Esophagus mucosa (tissue), 1 donor: ENCODE measurements around the gene ITGAD. TPM values are rescaled to one million over a fixed set of nuclear protein-coding genes. Genes with fewer than 3 reads are reported as not detected.

Experiments
- ATAC-seq: fragments of 200-7000 bp; cut with Tn5 transposase; one replicate; pipeline ENCODE4 v1.9.1; 2020
- total RNA-seq: library from RNA; stranded (reverse); gene quantifications from one replicate; pipeline ENCODE4 v1.2.4, GENCODE V29; 2023
- donor health status: DM: yes; HTN: yes; CAD: no.

The ITGAD gene
- total RNA-seq, 1 donor from 2014 or later = not detected

GRCh38 chr16:31365131-31365865 lies 27.8 kb upstream of the ITGAD start:
- no peak for ATAC-seq

GRCh38 chr16:31367853-31368252 lies 25.3 kb upstream of the ITGAD start:
- ATAC-seq = no peak

GRCh38 chr16:31371008-31371407 lies 22.1 kb upstream of the ITGAD start:
- ATAC-seq = peak; percentile 23

- ATAC-seq = peak; percentile 77
These were observed 21.3 kb upstream of the ITGAD start for GRCh38 chr16:31371619-31372484.

DNA sequence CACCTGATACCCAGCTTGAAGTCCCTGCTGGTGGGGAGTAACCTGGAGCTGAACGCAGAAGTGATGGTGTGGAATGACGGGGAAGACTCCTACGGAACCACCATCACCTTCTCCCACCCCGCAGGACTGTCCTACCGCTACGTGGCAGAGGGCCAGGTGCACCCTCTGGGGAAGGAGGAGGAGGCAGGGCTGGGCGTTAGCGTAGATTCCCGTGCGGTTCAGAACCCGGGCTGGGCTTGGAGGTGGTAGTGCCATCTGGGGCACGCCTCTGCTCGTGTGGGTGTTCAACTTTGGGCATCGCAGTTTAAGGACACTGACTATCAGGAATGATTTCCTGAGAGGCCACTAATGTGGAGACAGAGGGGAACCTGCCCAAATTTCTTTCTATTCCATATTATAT lies 19.9 kb upstream of the ITGAD start:
- no peak for ATAC-seq

DNA sequence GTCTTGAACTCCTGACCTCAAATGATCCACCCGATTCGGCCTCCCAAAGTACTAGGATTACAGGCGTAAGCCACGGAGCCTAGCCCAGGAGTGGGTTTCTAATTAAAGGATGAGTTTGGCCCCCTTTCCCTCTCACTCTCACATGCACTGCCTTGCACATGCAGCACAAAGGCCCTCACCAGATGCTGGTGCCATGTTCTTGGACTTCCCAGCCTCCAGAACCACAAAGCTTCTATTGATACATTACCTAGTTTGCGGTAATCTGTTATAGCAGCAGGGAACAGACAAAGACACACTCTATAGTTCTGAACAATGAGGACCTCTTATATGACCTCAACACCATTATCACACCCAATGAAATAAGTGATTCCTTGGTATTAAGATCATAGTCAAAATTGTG lies 17.9 kb upstream of the ITGAD start:
- ATAC-seq = no peak

DNA sequence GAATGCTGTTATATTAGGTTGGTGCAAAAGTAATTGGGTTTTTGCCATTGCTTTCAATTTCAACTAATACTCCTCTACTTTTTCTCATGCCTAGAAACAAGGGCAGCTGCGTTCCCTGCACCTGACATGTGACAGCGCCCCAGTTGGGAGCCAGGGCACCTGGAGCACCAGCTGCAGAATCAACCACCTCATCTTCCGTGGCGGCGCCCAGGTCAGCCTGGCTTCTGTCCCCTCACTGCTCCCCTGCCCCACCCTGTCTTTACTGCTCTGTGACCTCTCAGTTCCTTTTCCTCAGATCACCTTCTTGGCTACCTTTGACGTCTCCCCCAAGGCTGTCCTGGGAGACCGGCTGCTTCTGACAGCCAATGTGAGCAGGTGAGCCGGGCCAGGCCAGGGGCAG lies 16.4 kb upstream of the ITGAD start:
- ATAC-seq = no peak

GRCh38 chr16:31377210-31377903 lies 15.8 kb upstream of the ITGAD start:
- peak; percentile 19 for ATAC-seq

DNA sequence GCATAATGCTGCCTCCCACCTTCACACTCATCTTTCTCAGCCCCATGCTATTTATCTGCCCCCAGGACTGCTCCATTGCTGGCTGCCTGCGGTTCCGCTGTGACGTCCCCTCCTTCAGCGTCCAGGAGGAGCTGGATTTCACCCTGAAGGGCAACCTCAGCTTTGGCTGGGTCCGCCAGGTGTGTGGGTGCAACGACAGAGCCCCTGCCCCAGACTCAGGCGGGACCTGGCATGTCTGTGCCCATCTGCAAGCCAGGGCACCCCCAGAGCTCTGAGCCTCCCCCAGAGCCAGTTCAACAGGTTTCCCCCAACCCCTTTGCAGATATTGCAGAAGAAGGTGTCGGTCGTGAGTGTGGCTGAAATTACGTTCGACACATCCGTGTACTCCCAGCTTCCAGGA lies 12.9 kb upstream of the ITGAD start:
- ATAC-seq = peak; percentile 10

- peak; percentile 74 for ATAC-seq
These were observed 10.5 kb upstream of the ITGAD start for GRCh38 chr16:31382485-31383161.

DNA sequence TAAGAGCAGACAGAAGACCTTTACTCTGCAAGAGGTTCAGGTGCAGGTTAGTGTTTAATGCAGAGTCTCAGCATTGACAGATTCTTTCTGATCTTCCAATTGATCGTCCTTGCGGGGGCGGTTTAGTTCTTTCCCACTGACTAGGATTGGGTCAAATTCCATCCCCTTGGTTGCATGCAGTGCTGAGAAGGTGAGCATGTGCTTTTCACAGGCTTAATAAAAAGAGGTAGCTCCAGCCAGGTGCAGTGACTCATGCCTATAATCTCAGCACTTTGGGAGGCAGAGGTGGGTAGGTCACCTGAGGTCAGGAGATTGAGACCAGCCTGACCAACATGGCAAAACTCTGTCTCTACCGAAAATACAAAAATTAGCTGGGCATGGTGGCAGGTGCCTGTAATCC lies 7.5 kb upstream of the ITGAD start:
- ATAC-seq = peak; percentile 44

DNA sequence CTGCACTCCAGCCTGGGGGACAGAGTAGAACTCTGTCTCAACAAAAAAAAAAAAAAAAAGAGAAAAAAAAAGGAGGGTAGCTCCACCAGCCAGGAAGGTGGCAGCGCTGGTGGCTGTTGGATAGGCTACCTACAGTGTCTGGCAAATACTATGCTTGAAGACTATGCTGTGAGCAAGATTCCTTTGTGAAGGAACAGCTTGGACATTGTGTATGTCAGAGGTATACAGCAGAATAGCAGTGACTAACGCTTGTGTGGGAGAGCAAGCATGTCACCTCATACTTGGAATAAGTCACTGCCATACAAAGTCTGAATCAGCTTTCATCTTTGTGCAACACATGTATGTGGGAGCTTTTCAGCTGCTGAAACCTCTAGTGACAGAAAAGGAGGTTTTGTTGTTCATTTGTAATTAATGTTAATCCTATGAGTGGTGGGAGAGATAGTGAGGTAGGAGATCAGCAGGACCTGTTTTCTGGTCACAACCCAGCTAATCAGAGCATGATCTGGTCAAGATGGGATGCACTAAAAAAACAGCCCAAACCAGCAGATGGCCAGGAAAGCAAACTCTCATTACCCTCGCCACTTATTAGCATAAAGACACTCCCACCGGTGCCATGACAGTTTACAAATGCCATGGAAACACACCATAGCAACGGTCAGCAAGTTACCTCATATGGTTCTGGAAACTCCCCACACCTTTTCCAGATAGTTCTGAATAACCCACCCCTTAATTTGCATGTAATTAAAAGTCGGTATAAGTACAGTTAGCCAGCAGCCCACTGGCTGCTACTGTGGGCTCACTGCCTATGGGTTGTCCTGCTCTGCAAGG lies 6.8 kb upstream of the ITGAD start:
- peak; percentile 92 for ATAC-seq

- no peak for ATAC-seq
These were observed 4.6 kb upstream of the ITGAD start for GRCh38 chr16:31388535-31388934.

- ATAC-seq = no peak
These were observed 2.6 kb upstream of the ITGAD start for GRCh38 chr16:31390504-31391041.

DNA sequence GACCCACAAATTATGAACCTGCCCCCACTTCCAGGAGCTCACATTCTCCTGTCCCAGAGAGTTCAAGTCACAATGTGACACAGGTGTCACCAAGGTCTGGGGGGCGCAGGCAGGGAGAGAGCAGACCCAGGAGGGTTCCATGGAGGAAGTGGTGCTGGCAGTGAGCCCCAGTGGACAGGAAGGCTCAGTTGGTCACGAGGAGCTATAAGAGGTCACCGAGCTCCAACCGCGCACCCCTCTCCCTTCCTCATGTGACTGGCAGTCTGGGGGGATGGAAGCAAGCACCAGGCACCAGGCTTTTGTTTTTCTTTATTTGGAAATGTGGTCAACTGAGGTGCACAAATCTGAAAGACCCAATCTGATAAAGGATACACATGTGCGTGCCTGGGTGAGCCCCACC lies 2.5 kb downstream of the ITGAD start:
- no peak for ATAC-seq

DNA sequence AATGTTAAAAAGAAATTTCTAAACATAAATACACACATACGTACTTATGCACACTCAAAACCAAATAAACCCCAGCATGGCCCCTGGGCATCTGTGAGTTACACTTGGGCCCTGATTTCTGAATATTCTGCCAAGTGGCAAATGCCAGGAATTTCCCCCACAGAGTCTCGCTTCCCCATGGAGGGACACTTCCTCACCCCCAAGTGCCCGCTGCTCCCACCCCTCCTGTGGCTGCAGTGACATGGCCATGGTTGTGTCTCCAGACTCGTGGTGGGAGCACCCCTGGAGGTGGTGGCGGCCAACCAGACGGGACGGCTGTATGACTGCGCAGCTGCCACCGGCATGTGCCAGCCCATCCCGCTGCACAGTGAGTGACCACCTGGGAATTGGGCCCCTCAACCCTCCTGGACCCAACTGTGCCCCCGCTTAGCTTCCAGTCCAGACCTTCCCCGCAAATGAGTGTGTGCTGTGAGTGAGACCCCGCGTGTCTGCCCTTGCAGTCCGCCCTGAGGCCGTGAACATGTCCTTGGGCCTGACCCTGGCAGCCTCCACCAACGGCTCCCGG lies 4.0 kb downstream of the ITGAD start:
- ATAC-seq = no peak

- ATAC-seq = no peak
These were observed 4.6 kb downstream of the ITGAD start for GRCh38 chr16:31397701-31398100.

DNA sequence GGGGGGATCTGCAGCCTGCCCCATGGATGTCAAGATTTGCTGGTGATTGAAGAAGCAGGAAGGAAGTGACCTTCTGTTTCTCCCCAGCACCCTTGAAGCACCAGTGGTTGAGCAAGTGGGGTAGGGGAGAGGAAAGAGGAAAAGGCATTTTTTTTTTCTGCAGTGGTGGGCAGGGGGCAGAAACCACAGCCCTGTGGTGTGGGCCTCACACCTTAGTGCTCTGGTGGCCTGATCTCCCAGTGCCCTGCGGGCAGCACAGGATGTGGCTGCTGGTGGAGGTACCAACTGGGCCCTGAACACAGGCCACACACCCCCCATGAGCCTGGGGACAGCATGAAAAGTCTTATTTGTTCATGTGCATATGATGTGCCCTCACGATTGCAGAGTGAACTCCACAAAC lies 7.1 kb downstream of the ITGAD start:
- no peak for ATAC-seq

DNA sequence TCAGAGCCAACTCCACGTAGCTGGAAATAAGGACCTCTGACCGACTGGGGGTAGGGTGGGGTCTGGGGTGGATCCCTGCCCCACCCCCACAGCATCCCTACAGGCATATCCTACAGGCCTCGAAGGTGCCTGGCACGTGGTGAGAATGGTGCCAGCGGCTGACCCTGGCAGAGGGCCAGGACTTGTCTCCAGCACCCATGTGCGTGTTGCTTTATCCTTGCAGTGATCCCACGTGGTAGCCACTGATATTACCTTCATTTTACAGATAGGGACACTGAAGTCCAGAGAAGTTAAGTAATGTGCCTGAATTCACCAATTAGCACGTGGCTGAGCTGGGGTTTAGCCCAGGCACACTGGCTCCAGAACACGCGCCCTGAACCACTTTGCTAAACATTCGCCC lies 8.3 kb downstream of the ITGAD start:
- ATAC-seq = no peak

- no peak for ATAC-seq
These were observed 9.6 kb downstream of the ITGAD start for GRCh38 chr16:31402687-31403086.
